ENCODE results near the gene C1orf21.

Gene C1orf21

DNA sequence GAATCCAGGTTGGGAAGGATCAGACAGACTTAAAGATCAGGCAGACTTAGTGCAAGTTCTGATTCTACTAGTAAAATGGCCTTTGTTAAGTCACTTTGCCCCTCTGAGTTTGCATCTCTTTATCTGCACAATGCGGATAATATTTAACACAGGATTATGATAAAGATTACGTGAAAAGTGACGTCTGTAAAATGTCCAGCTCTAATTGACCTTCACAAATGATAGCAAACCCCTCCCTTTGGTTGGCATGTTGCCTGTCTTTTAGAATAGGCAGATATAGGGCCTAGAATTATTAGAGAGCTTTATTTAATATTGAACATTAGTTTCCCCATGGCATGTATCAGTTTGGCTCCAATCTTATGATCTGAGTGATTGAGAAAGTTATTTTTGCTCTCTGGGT is 55.4 kb downstream of the C1orf21 start:
- ATAC-seq: no peak
- TF ChIP-seq TCF4 (CRISPR knock-in tag; IDR thresholded peaks at IDR 0.05; ENCODE audit: borderline replicate concordance) (peak; percentile 43; the same call in 1 of the 2 replicates), GLIS3 (CRISPR knock-in tag; IDR thresholded peaks at IDR 0.05) (no peak), PPARA (CRISPR knock-in tag; IDR thresholded peaks at IDR 0.05; ENCODE audit: borderline replicate concordance) (no peak)

DNA sequence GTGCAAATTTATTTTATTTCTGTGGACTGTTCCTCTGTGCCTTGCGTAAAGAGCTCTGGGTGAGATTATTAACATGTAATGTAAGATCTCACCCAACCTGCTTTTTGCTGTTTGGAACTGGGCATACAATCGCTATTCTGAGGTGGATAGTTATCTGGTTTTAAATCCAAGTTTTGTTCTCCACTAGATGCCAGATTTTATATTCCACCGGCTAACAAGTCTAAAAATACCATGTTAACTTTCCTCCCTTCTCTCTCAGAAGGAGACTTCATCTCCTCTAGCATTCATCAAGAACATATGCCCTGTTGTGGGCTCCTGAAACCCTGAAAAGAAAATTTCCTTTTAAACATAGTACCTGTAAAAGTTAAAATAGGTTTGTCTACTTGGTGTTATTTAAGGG is 56.4 kb downstream of the C1orf21 start:
- TF ChIP-seq PPARA (CRISPR knock-in tag; IDR thresholded peaks at IDR 0.05; ENCODE audit: borderline replicate concordance) (no peak), ZFP3 (CRISPR knock-in tag; IDR thresholded peaks at IDR 0.05) (no peak), BACH2 (CRISPR knock-in tag; IDR thresholded peaks at IDR 0.05; ENCODE audit: borderline replicate concordance) (no peak), RARB (CRISPR knock-in tag; IDR thresholded peaks at IDR 0.05) (no peak), ZNF565 (CRISPR knock-in tag; conservative IDR thresholded peaks at IDR 0.05; ENCODE audit: low read depth) (no peak), TOX (CRISPR knock-in tag; IDR thresholded peaks at IDR 0.05; ENCODE audit: borderline replicate concordance) (no peak), TCF4 (CRISPR knock-in tag; IDR thresholded peaks at IDR 0.05; ENCODE audit: borderline replicate concordance) (no peak), ESRRG (CRISPR knock-in tag; IDR thresholded peaks at IDR 0.05) (no peak), SNAI2 (CRISPR knock-in tag; IDR thresholded peaks at IDR 0.05) (no peak), OSR1 (CRISPR knock-in tag; IDR thresholded peaks at IDR 0.05) (no peak), ARNTL (CRISPR knock-in tag; IDR thresholded peaks at IDR 0.05; ENCODE audit: borderline replicate concordance, low read depth) (no peak), ZNF70 (CRISPR knock-in tag; IDR thresholded peaks at IDR 0.05) (no peak), ZNF8 (CRISPR knock-in tag; IDR thresholded peaks at IDR 0.05) (no peak), CSDC2 (CRISPR knock-in tag; IDR thresholded peaks at IDR 0.05) (no peak), ZC3H10 (CRISPR knock-in tag; IDR thresholded peaks at IDR 0.05) (no peak)
- TF ChIP-seq, protein P1, sequence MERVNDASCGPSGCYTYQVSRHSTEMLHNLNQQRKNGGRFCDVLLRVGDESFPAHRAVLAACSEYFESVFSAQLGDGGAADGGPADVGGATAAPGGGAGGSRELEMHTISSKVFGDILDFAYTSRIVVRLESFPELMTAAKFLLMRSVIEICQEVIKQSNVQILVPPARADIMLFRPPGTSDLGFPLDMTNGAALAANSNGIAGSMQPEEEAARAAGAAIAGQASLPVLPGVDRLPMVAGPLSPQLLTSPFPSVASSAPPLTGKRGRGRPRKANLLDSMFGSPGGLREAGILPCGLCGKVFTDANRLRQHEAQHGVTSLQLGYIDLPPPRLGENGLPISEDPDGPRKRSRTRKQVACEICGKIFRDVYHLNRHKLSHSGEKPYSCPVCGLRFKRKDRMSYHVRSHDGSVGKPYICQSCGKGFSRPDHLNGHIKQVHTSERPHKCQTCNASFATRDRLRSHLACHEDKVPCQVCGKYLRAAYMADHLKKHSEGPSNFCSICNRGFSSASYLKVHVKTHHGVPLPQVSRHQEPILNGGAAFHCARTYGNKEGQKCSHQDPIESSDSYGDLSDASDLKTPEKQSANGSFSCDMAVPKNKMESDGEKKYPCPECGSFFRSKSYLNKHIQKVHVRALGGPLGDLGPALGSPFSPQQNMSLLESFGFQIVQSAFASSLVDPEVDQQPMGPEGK (CRISPR knock-in tag; IDR thresholded peaks at IDR 0.05; ENCODE audit: borderline replicate concordance): no peak
- TF ChIP-seq, protein P2, sequence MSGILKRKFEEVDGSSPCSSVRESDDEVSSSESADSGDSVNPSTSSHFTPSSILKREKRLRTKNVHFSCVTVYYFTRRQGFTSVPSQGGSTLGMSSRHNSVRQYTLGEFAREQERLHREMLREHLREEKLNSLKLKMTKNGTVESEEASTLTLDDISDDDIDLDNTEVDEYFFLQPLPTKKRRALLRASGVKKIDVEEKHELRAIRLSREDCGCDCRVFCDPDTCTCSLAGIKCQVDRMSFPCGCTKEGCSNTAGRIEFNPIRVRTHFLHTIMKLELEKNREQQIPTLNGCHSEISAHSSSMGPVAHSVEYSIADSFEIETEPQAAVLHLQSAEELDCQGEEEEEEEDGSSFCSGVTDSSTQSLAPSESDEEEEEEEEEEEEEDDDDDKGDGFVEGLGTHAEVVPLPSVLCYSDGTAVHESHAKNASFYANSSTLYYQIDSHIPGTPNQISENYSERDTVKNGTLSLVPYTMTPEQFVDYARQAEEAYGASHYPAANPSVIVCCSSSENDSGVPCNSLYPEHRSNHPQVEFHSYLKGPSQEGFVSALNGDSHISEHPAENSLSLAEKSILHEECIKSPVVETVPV (CRISPR knock-in tag; IDR thresholded peaks at IDR 0.05): no peak
- TF ChIP-seq, protein P3, sequence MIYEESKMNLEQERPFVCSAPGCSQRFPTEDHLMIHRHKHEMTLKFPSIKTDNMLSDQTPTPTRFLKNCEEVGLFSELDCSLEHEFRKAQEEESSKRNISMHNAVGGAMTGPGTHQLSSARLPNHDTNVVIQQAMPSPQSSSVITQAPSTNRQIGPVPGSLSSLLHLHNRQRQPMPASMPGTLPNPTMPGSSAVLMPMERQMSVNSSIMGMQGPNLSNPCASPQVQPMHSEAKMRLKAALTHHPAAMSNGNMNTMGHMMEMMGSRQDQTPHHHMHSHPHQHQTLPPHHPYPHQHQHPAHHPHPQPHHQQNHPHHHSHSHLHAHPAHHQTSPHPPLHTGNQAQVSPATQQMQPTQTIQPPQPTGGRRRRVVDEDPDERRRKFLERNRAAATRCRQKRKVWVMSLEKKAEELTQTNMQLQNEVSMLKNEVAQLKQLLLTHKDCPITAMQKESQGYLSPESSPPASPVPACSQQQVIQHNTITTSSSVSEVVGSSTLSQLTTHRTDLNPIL (CRISPR knock-in tag; IDR thresholded peaks at IDR 0.05; ENCODE audit: low read depth): no peak
- TF ChIP-seq, protein P4, sequence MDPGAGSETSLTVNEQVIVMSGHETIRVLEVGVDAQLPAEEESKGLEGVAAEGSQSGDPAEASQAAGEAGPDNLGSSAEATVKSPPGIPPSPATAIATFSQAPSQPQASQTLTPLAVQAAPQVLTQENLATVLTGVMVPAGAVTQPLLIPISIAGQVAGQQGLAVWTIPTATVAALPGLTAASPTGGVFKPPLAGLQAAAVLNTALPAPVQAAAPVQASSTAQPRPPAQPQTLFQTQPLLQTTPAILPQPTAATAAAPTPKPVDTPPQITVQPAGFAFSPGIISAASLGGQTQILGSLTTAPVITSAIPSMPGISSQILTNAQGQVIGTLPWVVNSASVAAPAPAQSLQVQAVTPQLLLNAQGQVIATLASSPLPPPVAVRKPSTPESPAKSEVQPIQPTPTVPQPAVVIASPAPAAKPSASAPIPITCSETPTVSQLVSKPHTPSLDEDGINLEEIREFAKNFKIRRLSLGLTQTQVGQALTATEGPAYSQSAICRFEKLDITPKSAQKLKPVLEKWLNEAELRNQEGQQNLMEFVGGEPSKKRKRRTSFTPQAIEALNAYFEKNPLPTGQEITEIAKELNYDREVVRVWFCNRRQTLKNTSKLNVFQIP (CRISPR knock-in tag; IDR thresholded peaks at IDR 0.05; ENCODE audit: borderline replicate concordance, low read depth): no peak
- no peak for ATAC-seq

DNA sequence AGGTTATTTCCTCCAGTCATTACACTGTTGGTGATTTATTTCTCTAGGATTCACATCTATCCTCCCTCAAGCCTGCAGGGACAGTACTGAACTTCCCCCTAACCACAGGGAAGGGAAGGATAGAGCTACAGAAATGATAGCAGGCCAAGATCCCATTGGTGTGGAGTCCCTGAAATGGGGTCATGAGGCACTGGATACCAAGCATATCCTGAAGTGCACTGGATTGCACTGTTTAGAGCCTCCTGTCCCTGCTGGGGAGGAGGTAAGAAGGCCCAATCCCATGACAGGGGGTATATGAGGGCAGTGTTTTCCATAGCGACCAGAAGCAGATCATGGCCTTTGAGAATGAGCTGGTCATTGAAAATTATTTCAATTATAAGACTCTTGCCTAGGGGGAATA is 56.8 kb downstream of the C1orf21 start:
- TF ChIP-seq ARNTL (CRISPR knock-in tag; IDR thresholded peaks at IDR 0.05; ENCODE audit: borderline replicate concordance, low read depth) (no peak), SNAI2 (CRISPR knock-in tag; IDR thresholded peaks at IDR 0.05) (no peak), CSDC2 (CRISPR knock-in tag; IDR thresholded peaks at IDR 0.05) (no peak), RARB (CRISPR knock-in tag; IDR thresholded peaks at IDR 0.05) (no peak), ZNF8 (CRISPR knock-in tag; IDR thresholded peaks at IDR 0.05) (no peak), ZFP30 (CRISPR knock-in tag; IDR thresholded peaks at IDR 0.05) (no peak), ZFP3 (CRISPR knock-in tag; IDR thresholded peaks at IDR 0.05) (no peak)
- TF ChIP-seq, protein P3 (CRISPR knock-in tag; IDR thresholded peaks at IDR 0.05; ENCODE audit: low read depth): no peak
- TF ChIP-seq, protein P2 (CRISPR knock-in tag; IDR thresholded peaks at IDR 0.05): no peak
- no peak for ATAC-seq
